A673 (cell line): ENCODE measurements around the gene NEIL1.

ENCODE experiments used
- EZH2 ChIP-seq: fragments of 200-600 bp; sonication (generic); IDR thresholded peaks from 2 replicates; pipeline ENCODE4 v1.6.1; 2017; ENCODE audit warnings: borderline replicate concordance, low read depth, mild to moderate bottlenecking, mixed read lengths, antibody characterized with exemption, low read length; ENCODE audit not compliant: poor library complexity, severe bottlenecking
- TF ChIP-seq, protein P1 (sequence below): fragments of 300-800, 200-600 bp; sonication (generic); conservative IDR thresholded peaks from 2 replicates; pipeline ENCODE4 v1.5.1; 2017; ENCODE audit warnings: low read depth, mild to moderate bottlenecking, antibody characterized with exemption, low read length, moderate library complexity, mixed read lengths

DNA sequence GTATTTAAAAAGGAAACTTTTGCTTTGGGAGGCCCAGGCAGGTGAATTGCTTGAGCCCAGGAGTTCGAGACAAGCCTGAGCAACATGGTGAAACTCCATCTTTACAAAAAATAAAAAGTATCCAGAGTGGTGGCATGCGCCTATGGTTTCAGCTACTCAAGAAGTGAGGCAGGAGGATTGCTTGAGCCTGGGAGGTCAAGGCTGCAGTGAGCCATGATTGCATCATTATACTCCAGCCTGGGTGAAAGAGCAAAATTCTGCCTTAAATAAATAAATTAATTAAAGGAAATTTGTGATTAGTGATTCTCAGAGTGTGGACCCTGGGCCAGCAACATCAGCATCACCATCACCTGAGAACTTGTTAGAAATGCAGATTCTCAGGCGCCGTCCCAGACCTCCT lies 20.9 kb upstream of the NEIL1 start:
- TF ChIP-seq, protein P1, sequence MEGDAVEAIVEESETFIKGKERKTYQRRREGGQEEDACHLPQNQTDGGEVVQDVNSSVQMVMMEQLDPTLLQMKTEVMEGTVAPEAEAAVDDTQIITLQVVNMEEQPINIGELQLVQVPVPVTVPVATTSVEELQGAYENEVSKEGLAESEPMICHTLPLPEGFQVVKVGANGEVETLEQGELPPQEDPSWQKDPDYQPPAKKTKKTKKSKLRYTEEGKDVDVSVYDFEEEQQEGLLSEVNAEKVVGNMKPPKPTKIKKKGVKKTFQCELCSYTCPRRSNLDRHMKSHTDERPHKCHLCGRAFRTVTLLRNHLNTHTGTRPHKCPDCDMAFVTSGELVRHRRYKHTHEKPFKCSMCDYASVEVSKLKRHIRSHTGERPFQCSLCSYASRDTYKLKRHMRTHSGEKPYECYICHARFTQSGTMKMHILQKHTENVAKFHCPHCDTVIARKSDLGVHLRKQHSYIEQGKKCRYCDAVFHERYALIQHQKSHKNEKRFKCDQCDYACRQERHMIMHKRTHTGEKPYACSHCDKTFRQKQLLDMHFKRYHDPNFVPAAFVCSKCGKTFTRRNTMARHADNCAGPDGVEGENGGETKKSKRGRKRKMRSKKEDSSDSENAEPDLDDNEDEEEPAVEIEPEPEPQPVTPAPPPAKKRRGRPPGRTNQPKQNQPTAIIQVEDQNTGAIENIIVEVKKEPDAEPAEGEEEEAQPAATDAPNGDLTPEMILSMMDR = no peak
- TF ChIP-seq EZH2 = no peak
